Esophagus mucosa (tissue), 1 donor: ENCODE data around the gene UNC5C. TPM values are rescaled to one million over a fixed set of nuclear protein-coding genes. Genes with fewer than 3 reads are reported as not detected.

ENCODE experiments used
- ATAC-seq: fragments of 200-7000 bp; cut with Tn5 transposase; one replicate; pipeline ENCODE4 v1.9.1; 2020
- total RNA-seq: library from RNA; stranded (reverse); gene quantifications from one replicate; pipeline ENCODE4 v1.2.4, GENCODE V29; 2023
- donor health status: DM: yes; HTN: yes; CAD: no.

Gene UNC5C
- total RNA-seq, 1 donor from 2014 or later, result 0.16 TPM

DNA sequence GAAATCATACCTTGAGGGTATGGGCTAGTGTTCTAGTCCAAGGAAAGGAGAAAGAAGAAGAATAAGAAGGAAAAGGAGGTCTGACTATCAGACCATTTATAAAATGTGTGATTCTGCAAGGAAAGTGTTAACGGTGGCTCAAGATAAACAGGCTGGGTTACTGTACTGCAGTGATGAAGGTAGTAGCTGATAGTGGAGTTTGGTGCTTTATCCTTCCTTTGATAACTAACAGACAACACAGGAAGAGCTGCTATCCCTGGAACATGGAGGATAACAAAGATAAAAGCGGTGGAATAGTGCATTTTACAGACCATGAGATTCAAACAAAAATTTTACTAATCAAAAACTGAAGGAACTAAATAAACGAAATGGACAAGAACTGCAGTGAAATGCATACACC lies 2.6 kb downstream of the UNC5C start:
- ATAC-seq, result no peak

- ATAC-seq, result no peak
These were observed 3.2 kb downstream of the UNC5C start for GRCh38 chr4:95545546-95545945.

GRCh38 chr4:95544113-95545103 lies 4.4 kb downstream of the UNC5C start:
- ATAC-seq, result no peak

GRCh38 chr4:95541889-95542607 lies 6.7 kb downstream of the UNC5C start:
- ATAC-seq, result no peak

DNA sequence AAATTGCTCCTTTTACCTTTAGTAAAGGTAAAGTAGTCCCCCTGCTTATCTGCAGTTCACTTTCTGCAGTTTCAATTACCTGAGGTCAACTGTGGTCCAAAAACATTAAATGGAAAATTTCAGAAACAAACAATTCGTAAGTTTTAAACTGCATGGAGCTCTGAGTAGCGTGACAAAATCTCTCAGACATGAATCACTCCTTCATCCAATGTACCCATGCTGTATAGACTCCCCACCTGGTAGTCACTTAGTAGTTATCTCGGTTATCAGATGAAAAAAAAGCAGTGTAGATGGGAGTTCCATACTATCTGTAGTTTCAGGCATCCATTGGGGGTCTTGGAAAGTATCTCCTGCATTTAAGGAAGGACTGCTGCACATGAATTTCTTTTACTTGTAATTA lies 7.7 kb downstream of the UNC5C start:
- no peak for ATAC-seq

DNA sequence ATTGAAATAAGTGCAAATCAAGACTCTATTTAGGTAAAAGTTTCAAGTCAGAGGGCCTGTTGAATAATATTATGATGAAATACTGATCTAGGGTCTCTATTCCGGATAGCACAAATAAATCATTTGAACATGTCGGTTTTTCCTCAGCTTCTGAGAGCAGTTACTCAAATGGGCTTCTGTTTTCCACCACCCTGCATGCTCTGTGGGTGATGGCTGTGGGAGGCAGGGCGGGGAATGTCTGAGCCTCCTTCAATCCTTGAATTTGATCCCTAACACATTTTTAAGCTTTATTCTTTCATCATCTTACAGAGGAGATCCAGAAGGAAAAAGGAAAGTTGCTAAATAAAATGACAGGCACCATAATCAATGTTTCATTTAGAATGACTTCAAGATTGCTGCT lies 8.5 kb downstream of the UNC5C start:
- ATAC-seq, result no peak

GRCh38 chr4:95539106-95539505 lies 9.7 kb downstream of the UNC5C start:
- no peak for ATAC-seq

GRCh38 chr4:95537863-95538488 lies 10.8 kb downstream of the UNC5C start:
- ATAC-seq, result no peak

DNA sequence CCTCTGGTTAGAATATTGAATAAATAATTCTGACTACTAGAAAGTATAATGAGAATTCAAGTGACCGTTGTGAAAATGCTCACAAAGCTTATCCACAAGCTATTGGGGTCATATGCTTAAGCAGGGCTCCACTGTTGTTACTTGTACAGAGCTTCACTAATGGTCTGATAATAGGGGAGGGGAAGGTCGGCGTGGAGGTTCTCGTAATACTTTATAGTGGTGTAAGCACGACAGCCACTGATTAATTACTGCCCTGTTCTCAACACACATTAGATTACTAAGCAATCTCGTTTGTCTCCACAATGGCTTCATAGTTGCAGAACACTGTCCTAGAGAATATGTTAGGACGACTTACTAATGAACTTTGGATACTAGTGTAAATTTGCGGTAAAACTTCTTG lies 11.6 kb downstream of the UNC5C start:
- no peak for ATAC-seq

DNA sequence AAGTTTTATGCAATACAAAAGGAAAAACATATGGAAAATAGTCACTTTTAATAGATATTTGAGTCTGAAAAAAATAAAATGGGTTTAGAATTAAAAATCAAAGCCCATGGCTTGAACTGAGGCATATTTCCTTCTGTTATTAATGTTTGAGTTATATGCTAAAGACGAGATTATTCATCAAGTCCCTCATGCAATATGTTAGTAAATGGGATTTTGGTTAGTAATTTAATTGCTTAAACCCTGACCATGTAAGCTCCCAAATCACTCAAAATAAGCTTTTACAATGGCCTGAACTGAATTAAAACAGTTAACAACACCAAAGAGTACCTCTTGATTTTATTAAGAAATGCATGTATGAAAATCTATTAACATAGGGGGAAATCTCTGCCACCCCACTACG lies 12.1 kb downstream of the UNC5C start:
- no peak for ATAC-seq

- no peak for ATAC-seq
These were observed 13.6 kb downstream of the UNC5C start for GRCh38 chr4:95535180-95535579.

- no peak for ATAC-seq
These were observed 14.7 kb downstream of the UNC5C start for GRCh38 chr4:95534032-95534431.

DNA sequence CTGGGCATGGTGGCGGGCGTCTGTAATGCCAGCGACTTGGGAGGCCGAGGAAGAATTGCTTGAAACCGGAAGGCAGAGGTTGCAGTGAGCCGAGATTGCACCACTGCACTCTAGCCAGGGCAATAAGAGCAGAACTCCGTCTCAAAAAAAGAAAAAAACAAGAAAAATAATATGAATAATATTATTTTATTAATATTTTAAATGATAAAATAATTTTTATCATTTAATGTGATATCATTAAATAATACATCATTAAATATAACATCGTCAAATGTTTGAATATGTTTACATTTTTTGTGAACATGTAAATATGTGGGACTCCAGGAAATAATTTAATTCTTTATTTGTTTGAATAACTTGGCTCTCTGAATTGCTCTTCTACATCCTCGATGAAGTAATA lies 15.5 kb downstream of the UNC5C start:
- ATAC-seq, result no peak

- ATAC-seq, result no peak
These were observed 16.5 kb downstream of the UNC5C start for GRCh38 chr4:95532305-95532704.

GRCh38 chr4:95531141-95531540 lies 17.6 kb downstream of the UNC5C start:
- ATAC-seq, result no peak

DNA sequence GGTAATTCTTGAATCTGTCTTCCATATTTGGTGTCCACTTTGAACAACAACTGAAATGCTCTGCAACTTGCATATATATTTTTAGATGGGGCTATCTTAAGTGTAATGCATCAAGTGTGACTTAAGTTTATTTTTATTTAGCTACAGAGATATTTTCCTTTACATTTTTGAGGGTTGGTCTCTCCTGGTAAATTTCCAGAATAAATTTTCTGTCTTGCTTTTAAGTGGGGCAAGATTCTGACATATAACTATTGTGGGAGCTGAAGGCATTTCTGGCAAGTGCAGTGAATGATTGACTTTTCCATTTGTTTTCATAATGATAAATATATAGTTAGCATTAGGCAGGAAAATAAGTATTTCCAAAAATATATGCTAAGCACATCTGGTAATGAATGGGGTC lies 18.8 kb downstream of the UNC5C start:
- no peak for ATAC-seq

DNA sequence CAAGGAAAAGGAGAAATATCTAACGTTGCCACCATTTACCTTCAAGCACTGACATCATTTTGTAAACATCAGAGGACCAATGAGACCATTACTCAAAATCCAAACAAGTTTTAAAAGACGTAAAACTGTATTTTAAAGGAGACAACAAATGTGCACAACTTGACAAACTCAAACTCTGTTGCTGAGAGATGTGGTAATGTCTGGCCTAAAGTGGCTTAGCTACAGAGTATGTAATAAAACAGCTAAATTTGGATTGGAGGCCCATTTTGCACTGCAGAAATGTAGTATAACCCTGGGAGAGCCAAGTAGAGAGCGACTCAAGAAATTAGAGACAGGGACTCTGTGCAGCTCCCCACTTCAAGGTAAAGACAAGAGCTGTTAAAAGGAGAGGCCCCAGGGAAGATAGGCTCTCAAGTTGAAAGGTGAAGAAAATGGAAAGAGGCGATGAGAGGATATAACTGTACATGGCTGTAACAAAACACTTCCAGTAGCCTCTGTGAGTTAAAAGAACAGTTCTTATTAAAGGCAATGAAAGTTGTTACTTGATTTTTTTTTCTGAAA lies 20.3 kb downstream of the UNC5C start:
- no peak for ATAC-seq

- no peak for ATAC-seq
These were observed 22.7 kb downstream of the UNC5C start for GRCh38 chr4:95526075-95526474.

DNA sequence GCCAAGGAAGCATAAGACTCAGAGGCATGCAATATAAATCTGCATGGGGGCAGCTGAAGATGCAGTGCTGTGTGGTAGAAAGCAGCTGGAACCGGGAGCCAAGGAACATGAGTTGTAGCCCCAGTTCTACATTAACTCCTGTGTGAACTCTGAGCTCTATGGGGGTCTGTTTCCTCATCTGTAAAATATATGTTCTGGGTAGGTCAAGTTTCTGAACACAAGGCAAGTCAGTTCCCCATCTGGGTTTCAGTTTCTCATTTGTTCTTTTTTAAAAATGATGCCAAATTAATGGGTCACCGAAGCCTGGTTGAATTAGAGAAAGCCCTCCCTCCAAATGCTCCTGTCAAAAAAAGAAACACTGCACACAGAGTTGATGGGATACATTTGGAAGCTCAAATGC lies 24.0 kb downstream of the UNC5C start:
- ATAC-seq, result no peak

GRCh38 chr4:95524184-95524583 lies 24.6 kb downstream of the UNC5C start:
- ATAC-seq, result no peak

GRCh38 chr4:95522682-95523530 lies 25.9 kb downstream of the UNC5C start:
- no peak for ATAC-seq
